ENCODE results near the gene SPACA4. TPM values are rescaled to one million over a fixed set of nuclear protein-coding genes. Genes with fewer than 3 reads are reported as not detected.

The SPACA4 gene
- total and polyA plus RNA-seq, 9 of the 15 experiments (the other 6 are each of a cell fraction or from before 2014, with no cell fraction given): not detected

DNA sequence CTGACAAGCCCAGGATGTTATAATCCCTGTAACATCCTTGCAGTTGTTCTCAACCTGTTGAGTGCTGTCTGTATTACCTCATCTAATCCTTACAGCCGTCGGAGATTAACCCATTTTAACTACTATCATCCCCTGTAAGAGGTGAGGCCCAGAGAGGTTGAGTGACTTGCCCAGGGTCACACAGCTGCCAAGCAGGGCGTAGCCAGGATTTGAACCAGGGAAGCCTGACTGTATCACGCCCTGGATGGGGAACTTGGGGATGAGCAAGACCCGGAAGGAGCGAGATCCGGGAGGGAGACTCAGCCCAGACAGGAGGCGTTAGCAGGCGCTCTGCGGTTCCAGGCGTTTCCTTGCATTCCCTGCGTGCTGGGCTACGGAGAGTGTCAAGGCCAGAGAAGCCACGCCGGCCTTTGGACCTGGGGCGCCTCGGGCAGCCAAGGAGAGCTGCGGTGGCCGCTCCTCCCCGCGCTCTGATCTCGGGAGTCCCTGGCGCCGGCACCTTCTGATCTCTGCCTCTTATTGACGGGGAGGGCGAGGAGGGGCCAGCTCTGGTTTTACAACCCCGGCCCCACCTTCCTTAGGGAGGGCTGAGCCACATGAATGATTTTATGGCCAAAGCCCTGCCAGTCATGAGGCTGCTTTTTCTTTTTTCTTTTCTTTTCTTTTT, 48.4 kb upstream of the SPACA4 start (continued):
- TF ChIP-seq, protein P1, sequence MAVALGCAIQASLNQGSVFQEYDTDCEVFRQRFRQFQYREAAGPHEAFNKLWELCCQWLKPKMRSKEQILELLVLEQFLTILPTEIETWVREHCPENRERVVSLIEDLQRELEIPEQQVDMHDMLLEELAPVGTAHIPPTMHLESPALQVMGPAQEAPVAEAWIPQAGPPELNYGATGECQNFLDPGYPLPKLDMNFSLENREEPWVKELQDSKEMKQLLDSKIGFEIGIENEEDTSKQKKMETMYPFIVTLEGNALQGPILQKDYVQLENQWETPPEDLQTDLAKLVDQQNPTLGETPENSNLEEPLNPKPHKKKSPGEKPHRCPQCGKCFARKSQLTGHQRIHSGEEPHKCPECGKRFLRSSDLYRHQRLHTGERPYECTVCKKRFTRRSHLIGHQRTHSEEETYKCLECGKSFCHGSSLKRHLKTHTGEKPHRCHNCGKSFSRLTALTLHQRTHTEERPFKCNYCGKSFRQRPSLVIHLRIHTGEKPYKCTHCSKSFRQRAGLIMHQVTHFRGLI (CRISPR knock-in tag; IDR thresholded peaks at IDR 0.05): no peak
- TF ChIP-seq, protein P2, sequence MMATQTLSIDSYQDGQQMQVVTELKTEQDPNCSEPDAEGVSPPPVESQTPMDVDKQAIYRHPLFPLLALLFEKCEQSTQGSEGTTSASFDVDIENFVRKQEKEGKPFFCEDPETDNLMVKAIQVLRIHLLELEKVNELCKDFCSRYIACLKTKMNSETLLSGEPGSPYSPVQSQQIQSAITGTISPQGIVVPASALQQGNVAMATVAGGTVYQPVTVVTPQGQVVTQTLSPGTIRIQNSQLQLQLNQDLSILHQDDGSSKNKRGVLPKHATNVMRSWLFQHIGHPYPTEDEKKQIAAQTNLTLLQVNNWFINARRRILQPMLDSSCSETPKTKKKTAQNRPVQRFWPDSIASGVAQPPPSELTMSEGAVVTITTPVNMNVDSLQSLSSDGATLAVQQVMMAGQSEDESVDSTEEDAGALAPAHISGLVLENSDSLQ (IDR thresholded peaks at IDR 0.05): peak; percentile 68
- TF ChIP-seq ESRRA (IDR thresholded peaks at IDR 0.05; ENCODE audit: borderline replicate concordance, low read depth): peak; percentile 29; the same call in 1 of the 2 replicates
- TF ChIP-seq, protein P3, sequence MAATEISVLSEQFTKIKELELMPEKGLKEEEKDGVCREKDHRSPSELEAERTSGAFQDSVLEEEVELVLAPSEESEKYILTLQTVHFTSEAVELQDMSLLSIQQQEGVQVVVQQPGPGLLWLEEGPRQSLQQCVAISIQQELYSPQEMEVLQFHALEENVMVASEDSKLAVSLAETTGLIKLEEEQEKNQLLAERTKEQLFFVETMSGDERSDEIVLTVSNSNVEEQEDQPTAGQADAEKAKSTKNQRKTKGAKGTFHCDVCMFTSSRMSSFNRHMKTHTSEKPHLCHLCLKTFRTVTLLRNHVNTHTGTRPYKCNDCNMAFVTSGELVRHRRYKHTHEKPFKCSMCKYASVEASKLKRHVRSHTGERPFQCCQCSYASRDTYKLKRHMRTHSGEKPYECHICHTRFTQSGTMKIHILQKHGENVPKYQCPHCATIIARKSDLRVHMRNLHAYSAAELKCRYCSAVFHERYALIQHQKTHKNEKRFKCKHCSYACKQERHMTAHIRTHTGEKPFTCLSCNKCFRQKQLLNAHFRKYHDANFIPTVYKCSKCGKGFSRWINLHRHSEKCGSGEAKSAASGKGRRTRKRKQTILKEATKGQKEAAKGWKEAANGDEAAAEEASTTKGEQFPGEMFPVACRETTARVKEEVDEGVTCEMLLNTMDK (IDR thresholded peaks at IDR 0.05; ENCODE audit: borderline replicate concordance, insufficient read depth, low read depth, low read length, poor library complexity, severe bottlenecking): no peak
- no peak for TF ChIP-seq ZNF184 (CRISPR knock-in tag; IDR thresholded peaks at IDR 0.05)
- 0 out of 2 replicates have a peak, but pooled peaks have one; percentile 17 for TF ChIP-seq DPF2 (IDR thresholded peaks at IDR 0.05)
- no peak for TF ChIP-seq GATAD2B (IDR thresholded peaks at IDR 0.05; ENCODE audit: borderline replicate concordance)
- peak in 1 of 2 experiments; percentile 57; a peak in 2 of 4 replicates for TF ChIP-seq HDAC1 (IDR thresholded peaks at IDR 0.05)
- peak; percentile 96 for TF ChIP-seq ZFP36 (IDR thresholded peaks at IDR 0.05; ENCODE audit: low read depth, low read length, partially characterized antibody)
- no peak for TF ChIP-seq LARP7 (IDR thresholded peaks at IDR 0.05)
- peak; percentile 70 for TF ChIP-seq CHD4 (IDR thresholded peaks at IDR 0.05; ENCODE audit: insufficient read depth, insufficient replicate concordance, low read depth, low read length, poor library complexity, severe bottlenecking)
- no peak; the same call in 1 of the 2 replicates for TF ChIP-seq PHF8 (IDR thresholded peaks at IDR 0.05; ENCODE audit: borderline replicate concordance, low read length)
- no peak for TF ChIP-seq ZNF507 (tag; conservative IDR thresholded peaks at IDR 0.05)
- TF ChIP-seq RBM25 (IDR thresholded peaks at IDR 0.05; ENCODE audit: low read depth, low read length, severe bottlenecking): peak; percentile 83
- peak; percentile 99 for TF ChIP-seq BCOR (IDR thresholded peaks at IDR 0.05)
- TF ChIP-seq PML (IDR thresholded peaks at IDR 0.05; ENCODE audit: low read length): no peak
- TF ChIP-seq, protein P4, sequence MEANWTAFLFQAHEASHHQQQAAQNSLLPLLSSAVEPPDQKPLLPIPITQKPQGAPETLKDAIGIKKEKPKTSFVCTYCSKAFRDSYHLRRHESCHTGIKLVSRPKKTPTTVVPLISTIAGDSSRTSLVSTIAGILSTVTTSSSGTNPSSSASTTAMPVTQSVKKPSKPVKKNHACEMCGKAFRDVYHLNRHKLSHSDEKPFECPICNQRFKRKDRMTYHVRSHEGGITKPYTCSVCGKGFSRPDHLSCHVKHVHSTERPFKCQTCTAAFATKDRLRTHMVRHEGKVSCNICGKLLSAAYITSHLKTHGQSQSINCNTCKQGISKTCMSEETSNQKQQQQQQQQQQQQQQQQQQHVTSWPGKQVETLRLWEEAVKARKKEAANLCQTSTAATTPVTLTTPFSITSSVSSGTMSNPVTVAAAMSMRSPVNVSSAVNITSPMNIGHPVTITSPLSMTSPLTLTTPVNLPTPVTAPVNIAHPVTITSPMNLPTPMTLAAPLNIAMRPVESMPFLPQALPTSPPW (CRISPR knock-in tag; IDR thresholded peaks at IDR 0.05): 0 out of 2 replicates have a peak, but pooled peaks have one; percentile 24
- no peak for TF ChIP-seq ZNF785 (CRISPR knock-in tag; IDR thresholded peaks at IDR 0.05)
- TF ChIP-seq TOE1 (IDR thresholded peaks at IDR 0.05; ENCODE audit: borderline replicate concordance): no peak
- no peak for TF ChIP-seq TOE1 (CRISPR knock-in tag; IDR thresholded peaks at IDR 0.05; ENCODE audit: borderline replicate concordance, low read depth)
